Natural killer cell treated with Interleukin-12 subunit alpha and Interleukin-12 subunit beta and Interleukin-15 and Interleukin-18, amount 100 ng/mL, for 72 hours (primary cell): Measurements from ENCODE around the gene FALEC. TPM values are rescaled to one million over a fixed set of nuclear protein-coding genes. Genes with fewer than 3 reads are reported as not detected.
A peak's percentile ranks its signal among the peaks of the same experiment; 100 is the strongest.
"Not testable (repeated sequence)": the region's sequence is repeated elsewhere in the genome, so short reads cannot be mapped to it uniquely, and the experiment has no call there.

Source experiments
- ATAC-seq, 2 donors: fragments of 150-1000 bp; cut with Tn5 transposase in 1 of 2; sonication (Bioruptor Pico), chemical (Tn5 transposase) in 1 of 2; 2 replicates each; pipeline ENCODE4 v1.10.0; 2021
- DNase-seq: peaks from one replicate; pipeline ENCODE4 v3.0.0; 2022; ENCODE audit warnings: low spot score
- H3K27ac Mint-ChIP-seq, 2 donors: 1 replicate in 1 of 2; 2 replicates in 1 of 2; pipeline ENCODE4 v1.8.0; 2022; ENCODE audit warnings: mixed read lengths in 2 of 2, mild to moderate bottlenecking in 1 of 2, moderate library complexity in 1 of 2
- H3K27me3 Mint-ChIP-seq, 2 donors: 1 replicate in 1 of 2; 2 replicates in 1 of 2; pipeline ENCODE4 v1.8.0; 2022; ENCODE audit warnings: mixed read lengths in 2 of 2
- H3K36me3 Mint-ChIP-seq: one replicate; pipeline ENCODE4 v1.8.0; 2022; ENCODE audit warnings: mixed read lengths
- H3K4me1 Mint-ChIP-seq, 2 donors: 1 replicate in 1 of 2; 2 replicates in 1 of 2; pipeline ENCODE4 v1.8.0; 2022; ENCODE audit warnings: low read depth in 2 of 2, mixed read lengths in 2 of 2, mild to moderate bottlenecking in 1 of 2
- H3K4me3 Mint-ChIP-seq: one replicate; pipeline ENCODE4 v1.8.0; 2022; ENCODE audit warnings: mixed read lengths
- H3K9me3 Mint-ChIP-seq: 2 replicates; pipeline ENCODE4 v1.8.0; 2022; ENCODE audit warnings: mixed read lengths
- total RNA-seq, 2 donors: library from RNA; stranded (reverse); gene quantifications; one replicate each; pipeline ENCODE4 v1.2.3, GENCODE V29; 2022

Gene FALEC
- total RNA-seq, 2 donors from 2014 or later: not detected

- DNase-seq (no peak), ATAC-seq (no peak)
- Mint-ChIP-seq H3K27ac (peak overlapping the region; percentile 98 to 100), H3K27me3 (no peaks in the 10 kb centered on the region), H3K4me3 (peak overlapping the region; percentile 92), H3K4me1 (peaks cover 55 to 61% of the 10 kb centered on the region in 2 donors), H3K36me3 (peaks cover 52% of the 10 kb centered on the region), H3K9me3 (no peaks in the 10 kb centered on the region)
These were observed 58.9 kb downstream of the FALEC start for GRCh38 chr1:150574260-150575071.

- peaks cover 53 to 57% of the 10 kb centered on the region in 2 donors for H3K4me1 Mint-ChIP-seq
- no peaks in the 10 kb centered on the region for H3K27me3 Mint-ChIP-seq
- DNase-seq (no peak), ATAC-seq (no peak)
- H3K27ac Mint-ChIP-seq: peak overlapping the region; percentile 98 to 100
- H3K9me3 Mint-ChIP-seq: no peaks in the 10 kb centered on the region
- peaks cover 48% of the 10 kb centered on the region for H3K36me3 Mint-ChIP-seq
- peak overlapping the region; percentile 92 for H3K4me3 Mint-ChIP-seq
These were observed 59.5 kb downstream of the FALEC start for GRCh38 chr1:150575072-150575489.

GRCh38 chr1:150575518-150576366 lies 60.2 kb downstream of the FALEC start:
- H3K27ac Mint-ChIP-seq: peak overlapping the region; percentile 98 to 100
- no peaks in the 10 kb centered on the region for H3K27me3 Mint-ChIP-seq
- ATAC-seq (no peak), DNase-seq (no peak)
- peaks cover 56 to 57% of the 10 kb centered on the region in 2 donors for H3K4me1 Mint-ChIP-seq
- no peaks in the 10 kb centered on the region for H3K9me3 Mint-ChIP-seq
- H3K4me3 Mint-ChIP-seq: peak overlapping the region; percentile 92
- peaks cover 46% of the 10 kb centered on the region for H3K36me3 Mint-ChIP-seq

GRCh38 chr1:150576367-150576711 lies 60.8 kb downstream of the FALEC start:
- DNase-seq (no peak), ATAC-seq (no peak)
- H3K9me3 Mint-ChIP-seq: no peaks in the 10 kb centered on the region
- peak overlapping the region; percentile 92 for H3K4me3 Mint-ChIP-seq
- H3K4me1 Mint-ChIP-seq: peaks cover 54 to 55% of the 10 kb centered on the region in 2 donors
- no peaks in the 10 kb centered on the region for H3K27me3 Mint-ChIP-seq
- peaks cover 46% of the 10 kb centered on the region for H3K36me3 Mint-ChIP-seq
- peak overlapping the region; percentile 98 to 100 for H3K27ac Mint-ChIP-seq

GRCh38 chr1:150576794-150577556 lies 61.4 kb downstream of the FALEC start:
- Mint-ChIP-seq H3K4me1 (peaks cover 54 to 55% of the 10 kb centered on the region in 2 donors), H3K27ac (peak overlapping the region; percentile 98 to 100), H3K4me3 (peak overlapping the region; percentile 92), H3K36me3 (peaks cover 46% of the 10 kb centered on the region), H3K9me3 (no peaks in the 10 kb centered on the region), H3K27me3 (no peaks in the 10 kb centered on the region)
- DNase-seq (no peak), ATAC-seq (no peak)

- Mint-ChIP-seq H3K4me1 (peaks cover 53 to 54% of the 10 kb centered on the region in 2 donors), H3K27me3 (no peaks in the 10 kb centered on the region), H3K9me3 (no peaks in the 10 kb centered on the region), H3K27ac (peak overlapping the region; percentile 98 to 100), H3K4me3 (peak overlapping the region; percentile 92), H3K36me3 (peaks cover 46% of the 10 kb centered on the region)
- no peak for ATAC-seq
- DNase-seq: no peak
These were observed 62.2 kb downstream of the FALEC start for GRCh38 chr1:150577557-150578271.

GRCh38 chr1:150578272-150579109 lies 62.9 kb downstream of the FALEC start:
- Mint-ChIP-seq H3K4me3 (peak overlapping the region; percentile 92), H3K9me3 (no peaks in the 10 kb centered on the region), H3K4me1 (peaks cover 49 to 50% of the 10 kb centered on the region in 2 donors), H3K27ac (peak overlapping the region; percentile 98 to 100), H3K27me3 (no peaks in the 10 kb centered on the region), H3K36me3 (peaks cover 46% of the 10 kb centered on the region)
- DNase-seq (peak; percentile 74), ATAC-seq (peak; percentile 1 to 4)

GRCh38 chr1:150579110-150579944 lies 63.8 kb downstream of the FALEC start, which contains the start of gene MCL1:
MCL1 (minus strand) TSS chr1:150579610; CDS start chr1:150579530, 80 bp downstream.
- DNase-seq (peak; percentile 96), ATAC-seq (peak; percentile 94 to 95)
- Mint-ChIP-seq H3K36me3 (peaks cover 44% of the 10 kb centered on the region), H3K27ac (peak within 1 kb of the TSS; percentile 98 to 100), H3K9me3 (no peaks in the 10 kb centered on the region), H3K27me3 (no peaks in the 10 kb centered on the region), H3K4me3 (peak within 1 kb of the TSS; percentile 92), H3K4me1 (peaks cover 43 to 49% of the 10 kb centered on the region in 2 donors)

- DNase-seq: no peak
- no peak for ATAC-seq
These were observed 64.5 kb downstream of the FALEC start for GRCh38 chr1:150579945-150580642.

GRCh38 chr1:150580966-150581365 lies 65.4 kb downstream of the FALEC start:
- peak overlapping the region; percentile 92 for H3K4me3 Mint-ChIP-seq
- peaks cover 28% of the 10 kb centered on the region for H3K36me3 Mint-ChIP-seq
- DNase-seq, H3K9me3 Mint-ChIP-seq, H3K27me3 Mint-ChIP-seq, ATAC-seq: not testable (repeated sequence)
- H3K27ac Mint-ChIP-seq: peak overlapping the region; percentile 98 to 100
- H3K4me1 Mint-ChIP-seq: peaks cover 27 to 35% of the 10 kb centered on the region in 2 donors

More at GRCh38 chr1:150579945-150580642, 64.5 kb downstream of the FALEC start:
- H3K4me1 Mint-ChIP-seq: peaks cover 36 to 41% of the 10 kb centered on the region in 2 donors
- H3K9me3 Mint-ChIP-seq: no peaks in the 10 kb centered on the region
- no peaks in the 10 kb centered on the region for H3K27me3 Mint-ChIP-seq
- H3K36me3 Mint-ChIP-seq: peaks cover 37% of the 10 kb centered on the region
- peak overlapping the region; percentile 92 for H3K4me3 Mint-ChIP-seq
- peak overlapping the region; percentile 98 to 100 for H3K27ac Mint-ChIP-seq

- Mint-ChIP-seq H3K36me3 (peaks cover 23% of the 10 kb centered on the region), H3K4me1 (peaks cover 23 to 32% of the 10 kb centered on the region in 2 donors)
- not testable (repeated sequence) for H3K27ac Mint-ChIP-seq, H3K4me3 Mint-ChIP-seq, DNase-seq, H3K27me3 Mint-ChIP-seq, ATAC-seq, H3K9me3 Mint-ChIP-seq
These were observed 65.9 kb downstream of the FALEC start for GRCh38 chr1:150581437-150581836.
